ENCODE results near the gene DENND2A.
"Not testable (repeated sequence)": the region's sequence is repeated elsewhere in the genome, so short reads cannot be mapped to it uniquely, and the experiment has no call there.

Gene DENND2A

DNA sequence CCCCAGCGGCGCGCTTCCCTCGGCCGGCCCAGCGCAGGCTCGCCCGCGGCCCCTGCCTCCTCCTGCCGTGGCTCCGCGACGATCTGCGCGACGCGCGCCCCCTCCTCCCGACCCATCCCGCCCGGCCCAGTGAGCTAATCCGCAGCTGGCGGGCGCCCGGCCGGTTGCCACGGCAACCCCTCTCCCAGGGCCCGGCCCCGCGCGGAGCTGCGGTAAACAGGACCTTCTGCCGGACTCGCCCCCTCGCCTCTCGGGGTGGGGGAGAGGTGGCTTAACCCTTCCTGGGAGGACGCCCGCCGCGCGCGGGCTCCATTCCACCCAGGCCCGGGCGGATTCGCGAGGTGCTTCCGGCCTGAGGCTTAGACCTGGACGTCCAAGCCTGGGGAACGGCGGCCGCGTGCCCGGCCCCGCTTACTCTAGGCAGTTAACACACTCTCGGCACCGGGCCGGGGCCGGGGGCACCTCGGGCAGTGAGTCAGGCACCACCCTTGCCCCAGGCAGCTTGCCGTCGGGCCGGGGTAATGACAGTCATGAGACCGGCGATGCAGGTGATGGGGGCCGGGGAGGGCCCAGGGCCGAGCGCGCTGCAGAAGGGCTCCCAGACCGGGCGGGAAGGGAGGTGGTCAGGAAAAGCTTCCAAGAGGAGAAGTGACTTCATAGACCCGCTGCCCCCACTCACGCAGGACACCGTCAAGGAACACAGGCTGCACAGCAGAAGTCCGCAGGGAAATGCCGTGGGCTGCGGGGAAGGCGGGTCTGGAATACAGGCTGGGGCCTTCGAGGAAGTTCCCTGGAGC, at the start of gene DENND2A:
TSS of gene DENND2A (minus strand) at position 87 of the 797 bp plus-strand sequence. CDS start 38,416 bp downstream, outside the sequence.
- DNase-seq: peak in 1 of 2 experiments; percentile 80

GRCh38 chr7:140689199-140690152, 48.9 kb upstream of the DENND2A start:
- no peak for DNase-seq

DNA sequence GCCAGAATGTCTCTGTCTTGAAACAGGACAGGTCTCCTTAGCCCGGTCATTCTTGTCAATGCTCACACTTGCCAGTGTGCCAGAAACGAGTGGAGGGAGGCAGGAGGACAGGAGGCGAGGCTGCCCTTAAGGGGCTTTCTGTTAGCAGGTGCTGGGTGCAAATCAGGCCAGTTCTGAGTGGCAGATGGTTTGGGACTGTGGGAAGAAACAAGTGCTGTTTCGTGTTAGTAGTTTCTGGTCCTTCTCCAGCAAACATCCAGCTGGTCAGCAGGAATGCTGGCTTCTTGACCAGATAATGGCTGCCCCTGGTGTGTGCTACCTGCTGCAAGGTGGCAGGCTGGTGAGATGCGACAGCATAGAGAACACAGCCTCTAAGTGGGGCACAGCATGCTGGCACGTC, 47.7 kb upstream of the DENND2A start:
- no peak for DNase-seq

GRCh38 chr7:140686921-140687320, 46.3 kb upstream of the DENND2A start:
- DNase-seq: no peak

DNA sequence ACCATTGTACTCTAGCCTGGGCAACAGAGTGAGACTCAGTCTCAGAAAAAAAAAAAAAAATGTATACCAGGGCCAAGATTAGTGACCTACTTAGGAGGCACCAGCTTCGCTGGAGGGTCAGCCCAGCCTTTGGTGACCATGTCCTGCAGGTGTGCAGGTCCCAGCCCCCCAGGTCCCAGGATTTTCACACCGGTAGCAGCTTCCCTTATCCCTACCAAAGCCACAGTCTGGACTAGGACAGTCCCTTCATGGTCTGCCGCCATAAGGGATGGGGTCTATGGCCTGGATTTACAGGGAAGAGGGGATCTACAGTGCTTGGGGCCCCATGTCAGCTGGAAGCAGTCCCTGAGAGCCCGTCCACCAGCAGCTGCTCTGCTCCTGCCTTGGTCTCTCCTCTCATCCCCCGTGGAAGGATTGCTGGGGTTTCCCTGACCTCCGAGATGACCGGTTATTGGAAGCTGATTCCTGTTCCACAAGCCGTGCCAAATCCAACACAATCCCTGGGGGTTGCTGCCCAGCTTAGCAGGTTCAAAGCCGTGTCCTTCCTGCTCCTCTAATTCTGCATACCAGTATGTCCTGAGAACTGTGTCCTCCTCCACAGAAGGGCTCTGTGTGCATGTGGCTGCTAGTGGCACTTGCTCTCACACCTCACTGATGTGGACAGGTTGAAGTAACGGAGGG, 44.9 kb upstream of the DENND2A start:
- no peak for DNase-seq

- DNase-seq: no peak
Observed at GRCh38 chr7:140684066-140684950, 43.7 kb upstream of the DENND2A start.

GRCh38 chr7:140683657-140684056, 43.0 kb upstream of the DENND2A start:
- DNase-seq: no peak

- no peak for DNase-seq
Observed at GRCh38 chr7:140681766-140682165, 41.2 kb upstream of the DENND2A start.

- no peak for DNase-seq
Observed at GRCh38 chr7:140680886-140681285, 40.3 kb upstream of the DENND2A start.

GRCh38 chr7:140679186-140679585, 38.6 kb upstream of the DENND2A start:
- no peak for DNase-seq

DNA sequence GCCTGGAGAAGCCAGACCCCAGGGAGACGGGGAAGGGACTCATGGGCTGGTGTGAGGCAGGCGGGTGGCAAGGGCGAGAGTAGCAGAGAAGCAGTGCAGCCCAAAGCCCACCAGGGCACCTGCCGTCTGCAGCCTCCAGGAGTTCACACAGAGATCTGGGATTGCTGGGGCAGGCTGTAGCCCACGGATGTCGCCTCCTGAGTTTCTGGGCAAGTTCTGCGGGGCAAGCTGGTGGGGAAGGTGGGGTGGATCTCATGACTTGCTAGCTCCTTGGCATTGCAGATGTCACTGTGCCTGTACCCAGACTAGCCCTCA, 38.2 kb upstream of the DENND2A start:
- no peak for DNase-seq

- DNase-seq: no peak
Observed at GRCh38 chr7:140678081-140678815, 37.6 kb upstream of the DENND2A start.

GRCh38 chr7:140677496-140677895, 36.9 kb upstream of the DENND2A start:
- DNase-seq: no peak

GRCh38 chr7:140676956-140677355, 36.3 kb upstream of the DENND2A start:
- DNase-seq: not testable (repeated sequence)

DNA sequence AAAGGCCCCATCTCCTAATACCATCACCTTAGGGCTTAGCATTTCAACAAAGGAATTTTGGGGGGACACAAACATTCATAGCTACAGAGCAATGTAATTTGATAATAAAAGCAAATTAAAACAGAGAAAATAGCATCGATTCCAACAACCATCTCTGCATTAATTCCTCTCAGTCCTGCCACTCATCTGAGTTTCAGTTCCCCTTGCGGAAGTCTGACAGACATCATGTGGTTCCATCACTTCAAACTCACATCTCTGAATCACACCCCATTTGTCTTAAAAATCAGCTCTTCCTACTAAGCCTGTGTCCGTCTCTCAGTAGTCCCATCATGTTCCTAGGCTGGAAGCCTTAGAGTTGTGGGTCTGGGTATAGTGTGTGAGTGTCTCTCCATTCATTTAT, 35.7 kb upstream of the DENND2A start:
- no peak for DNase-seq

GRCh38 chr7:140675726-140676125, 35.1 kb upstream of the DENND2A start:
- no peak for DNase-seq

DNA sequence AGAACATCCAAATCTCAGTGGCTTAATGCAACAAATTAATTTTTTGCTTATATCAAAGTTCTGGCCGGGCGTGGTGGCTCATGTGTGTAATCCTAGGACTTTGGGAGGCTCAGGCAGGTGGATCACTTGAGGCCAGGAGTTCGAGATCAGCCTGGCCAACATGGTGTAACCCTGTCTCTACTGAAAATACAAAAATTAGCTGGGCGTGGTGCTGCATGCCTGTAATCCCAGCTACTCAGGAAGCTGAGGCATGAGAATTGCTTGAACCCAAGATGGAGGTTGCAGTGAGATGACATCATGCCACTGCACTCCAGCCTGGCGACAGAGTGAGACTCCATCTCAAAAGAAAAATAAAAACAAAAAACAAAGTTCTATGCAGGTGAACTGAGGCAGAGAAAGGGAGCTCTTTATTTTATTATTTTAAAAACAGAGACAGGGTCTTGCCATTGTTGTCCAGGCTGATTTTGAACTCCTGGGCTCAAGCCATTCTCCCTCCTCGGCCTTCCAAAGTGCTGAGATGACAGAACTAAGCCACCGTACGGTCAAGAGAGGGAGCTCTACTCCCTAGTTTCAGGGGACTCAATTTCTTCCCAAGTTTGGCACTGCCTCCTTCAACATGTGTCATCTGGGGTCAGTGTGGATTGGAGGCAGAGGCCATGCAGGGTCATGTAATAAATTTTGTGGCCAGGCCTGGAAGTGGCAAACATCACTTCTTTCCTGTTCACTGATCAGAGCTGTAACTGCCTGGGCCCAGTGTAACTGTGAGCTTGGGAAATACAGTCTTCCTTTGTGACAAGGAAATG, 34.5 kb upstream of the DENND2A start:
- peak in 1 of 2 experiments; percentile 44 for DNase-seq

- no peak for DNase-seq
Observed at GRCh38 chr7:140674356-140674800, 33.8 kb upstream of the DENND2A start.

DNA sequence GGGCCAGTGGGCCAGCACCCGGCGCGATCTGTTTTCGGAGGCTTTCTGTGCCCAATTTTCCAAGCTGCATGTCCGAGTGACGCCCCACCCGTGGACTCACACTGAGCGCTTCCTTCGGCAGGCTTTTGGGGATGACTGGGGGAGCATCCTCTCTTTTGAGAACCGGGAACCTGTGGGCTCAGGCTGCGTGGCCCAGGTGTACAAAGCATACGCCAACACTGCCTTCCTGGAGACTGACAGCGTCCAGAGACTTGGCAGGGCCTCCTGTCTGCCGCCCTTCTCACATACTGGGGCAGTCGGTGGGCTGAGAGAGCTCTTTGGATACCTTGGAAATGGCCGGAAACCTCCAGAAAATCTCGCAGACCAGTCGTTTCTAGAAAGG, 33.2 kb upstream of the DENND2A start:
- no peak for DNase-seq

DNA sequence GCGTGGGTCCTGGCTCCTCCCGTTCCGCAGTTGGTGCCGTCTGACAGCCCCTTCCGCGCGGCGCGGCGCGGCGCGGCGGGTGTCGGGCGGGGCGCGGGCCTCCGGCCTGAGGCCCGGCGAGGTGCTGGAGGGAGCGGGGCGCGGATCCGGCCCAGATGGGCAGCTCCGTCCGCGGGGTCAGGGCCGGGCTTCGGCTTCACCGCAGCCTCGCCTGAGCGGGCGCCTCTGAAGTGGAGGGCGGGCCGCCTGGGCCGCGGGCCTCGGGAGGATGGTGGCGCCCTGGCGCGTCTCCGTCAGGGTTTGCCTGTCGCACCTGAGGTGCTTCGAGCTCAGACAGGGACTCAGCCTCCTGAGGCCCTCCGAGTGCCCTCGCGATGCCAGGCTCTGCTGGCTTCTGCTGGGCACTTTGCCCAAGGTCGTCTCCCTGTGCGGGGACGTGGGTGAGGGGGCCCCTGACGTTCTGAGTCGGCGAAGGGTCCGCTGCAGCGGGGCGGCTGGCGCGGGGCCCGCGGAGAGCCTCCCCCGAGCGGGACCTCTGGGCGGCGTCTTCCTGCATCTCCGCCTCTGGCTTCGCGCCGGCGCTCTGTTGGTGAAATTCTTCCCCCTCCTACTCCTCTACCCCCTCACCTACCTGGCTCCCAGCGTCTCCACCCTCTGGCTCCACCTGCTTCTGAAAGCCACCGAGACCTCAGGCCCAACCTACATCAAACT, 32.6 kb upstream of the DENND2A start:
- peak in 1 of 2 experiments; percentile 23 for DNase-seq
